ENCODE measurements around the gene OAF.
"Not testable (repeated sequence)": the region's sequence is repeated elsewhere in the genome, so short reads cannot be mapped to it uniquely, and the experiment has no call there.

OAF gene

DNA sequence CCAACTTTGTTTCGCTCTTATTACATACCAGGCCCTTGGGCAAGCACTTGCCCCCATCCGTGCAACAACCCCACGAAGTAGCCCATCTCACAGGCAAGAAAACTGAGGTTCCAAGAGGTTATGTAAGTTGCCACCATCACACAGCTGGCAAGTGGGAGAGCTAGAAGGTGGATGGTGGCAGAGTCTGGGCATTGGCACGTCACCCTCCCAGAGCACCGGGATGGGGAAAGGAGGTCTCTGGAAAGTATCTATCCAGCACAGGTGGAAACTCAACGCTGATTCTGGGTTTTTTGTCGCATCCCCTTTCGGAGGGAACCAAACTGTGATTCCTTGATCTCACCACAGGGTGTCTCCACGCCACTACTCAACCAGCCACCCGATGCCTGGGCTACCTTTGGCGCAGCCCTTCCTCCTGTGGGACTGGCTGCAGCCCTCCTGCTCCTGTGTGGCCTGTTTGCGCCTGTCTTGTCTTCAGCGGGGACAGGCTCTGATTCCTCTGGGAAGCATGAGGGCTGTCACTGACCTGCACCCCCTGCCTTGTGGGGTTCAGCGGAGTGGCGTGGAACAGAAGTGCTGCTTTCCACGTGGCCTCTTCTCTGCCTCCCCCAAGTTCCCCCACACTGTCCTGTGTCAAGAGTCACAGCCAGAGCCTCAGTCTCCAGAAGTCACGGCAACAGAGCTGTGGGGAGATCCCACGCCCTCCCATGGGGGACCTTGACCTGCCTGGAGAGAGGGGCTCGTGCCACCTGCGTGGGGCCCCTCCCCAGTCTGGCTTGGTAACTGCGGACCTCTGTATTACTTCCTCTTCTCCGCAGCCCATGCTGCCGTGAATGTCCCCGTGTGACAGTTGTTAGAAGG, 38.5 kb upstream of the OAF start:
- H3K27ac ChIP-seq: no peak overlapping the region
- no peak overlapping the region for H3K4me3 ChIP-seq
- TF ChIP-seq, protein P1, sequence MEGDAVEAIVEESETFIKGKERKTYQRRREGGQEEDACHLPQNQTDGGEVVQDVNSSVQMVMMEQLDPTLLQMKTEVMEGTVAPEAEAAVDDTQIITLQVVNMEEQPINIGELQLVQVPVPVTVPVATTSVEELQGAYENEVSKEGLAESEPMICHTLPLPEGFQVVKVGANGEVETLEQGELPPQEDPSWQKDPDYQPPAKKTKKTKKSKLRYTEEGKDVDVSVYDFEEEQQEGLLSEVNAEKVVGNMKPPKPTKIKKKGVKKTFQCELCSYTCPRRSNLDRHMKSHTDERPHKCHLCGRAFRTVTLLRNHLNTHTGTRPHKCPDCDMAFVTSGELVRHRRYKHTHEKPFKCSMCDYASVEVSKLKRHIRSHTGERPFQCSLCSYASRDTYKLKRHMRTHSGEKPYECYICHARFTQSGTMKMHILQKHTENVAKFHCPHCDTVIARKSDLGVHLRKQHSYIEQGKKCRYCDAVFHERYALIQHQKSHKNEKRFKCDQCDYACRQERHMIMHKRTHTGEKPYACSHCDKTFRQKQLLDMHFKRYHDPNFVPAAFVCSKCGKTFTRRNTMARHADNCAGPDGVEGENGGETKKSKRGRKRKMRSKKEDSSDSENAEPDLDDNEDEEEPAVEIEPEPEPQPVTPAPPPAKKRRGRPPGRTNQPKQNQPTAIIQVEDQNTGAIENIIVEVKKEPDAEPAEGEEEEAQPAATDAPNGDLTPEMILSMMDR (IDR thresholded peaks at IDR 0.05): peak; percentile 71
- peak; percentile 79 for DNase-seq (ENCODE audit: low spot score)

DNA sequence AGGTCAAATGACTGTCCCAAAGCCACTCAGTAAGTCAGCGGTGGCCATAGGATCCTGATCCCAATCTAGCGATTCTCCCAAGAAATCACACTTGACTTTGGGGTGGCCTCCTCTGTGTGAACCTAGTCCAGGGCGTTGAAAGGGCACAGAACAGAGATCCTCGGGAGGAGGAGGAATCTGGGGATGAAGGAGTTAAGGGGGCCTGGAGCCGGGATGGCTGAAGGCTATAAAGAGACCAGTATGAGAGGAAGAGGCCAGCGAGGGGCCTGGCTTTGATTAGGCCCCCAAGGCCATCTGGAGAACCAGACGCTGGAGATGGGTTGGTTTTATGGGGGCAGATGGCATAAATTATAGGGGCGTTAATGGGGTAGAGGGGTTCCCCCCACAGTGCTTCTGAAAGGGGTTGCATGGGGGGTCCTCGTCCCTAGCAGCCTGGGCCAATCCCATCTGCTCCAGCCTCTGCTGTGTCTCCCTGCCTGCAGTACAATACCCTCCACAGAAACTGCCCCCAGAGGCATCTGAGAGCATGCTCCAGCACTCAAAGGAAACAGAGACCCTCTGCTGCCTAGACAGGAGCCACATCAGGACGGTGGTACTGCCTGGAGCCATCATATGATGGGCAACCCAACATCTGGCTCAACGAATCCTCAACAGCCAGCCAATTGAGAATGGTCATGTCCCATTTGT, 37.7 kb upstream of the OAF start:
- peak; percentile 53 for DNase-seq (ENCODE audit: low spot score)
- TF ChIP-seq, protein P1 (IDR thresholded peaks at IDR 0.05): no peak

DNA sequence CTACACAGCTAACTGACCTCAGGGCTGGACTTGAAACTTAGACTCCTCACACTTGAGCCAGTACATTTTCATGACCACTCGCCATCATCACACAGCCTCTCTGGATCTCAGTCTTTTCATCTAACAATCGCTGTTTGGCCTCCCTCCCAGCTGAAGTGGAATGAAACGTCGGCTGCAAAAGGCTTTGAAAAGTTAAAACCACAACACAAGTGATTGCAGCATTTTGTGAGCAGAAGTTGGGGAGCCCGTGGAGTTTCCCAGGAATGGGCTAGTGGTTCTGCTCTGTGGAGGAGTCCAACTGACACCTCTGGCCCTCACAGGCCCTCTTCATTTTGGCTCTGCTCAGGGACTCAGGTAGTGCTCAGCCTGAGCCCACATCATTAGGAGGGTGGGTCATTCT, 37.0 kb upstream of the OAF start:
- TF ChIP-seq, protein P1 (IDR thresholded peaks at IDR 0.05): no peak
- Histone ChIP-seq H3K4me3 (no peak overlapping the region), H3K27ac (no peak overlapping the region)
- DNase-seq (ENCODE audit: low spot score): peak; percentile 45

More for the DNA sequence above, 37.7 kb upstream of the OAF start:
- H3K4me3 ChIP-seq: no peak overlapping the region
- H3K27ac ChIP-seq: no peak overlapping the region

DNA sequence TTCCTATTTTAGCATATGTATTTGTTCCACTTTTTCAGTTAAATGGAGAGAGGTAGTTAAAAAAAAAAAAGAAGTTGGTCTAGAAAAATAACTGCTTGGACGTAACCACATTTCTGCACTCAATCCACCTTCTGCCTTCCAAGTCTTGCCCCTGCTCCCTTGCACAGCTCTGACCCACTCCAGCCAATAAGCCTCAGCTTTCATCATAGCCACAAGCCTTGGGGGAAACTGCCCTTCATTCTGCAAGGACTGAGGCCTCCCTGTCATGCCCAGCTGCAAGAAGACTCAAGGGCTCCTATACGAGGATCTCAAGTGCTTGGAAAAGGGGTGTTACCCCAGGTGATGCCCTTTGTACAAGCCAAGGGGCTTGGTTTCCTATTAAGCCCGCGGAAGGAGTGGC, 36.0 kb upstream of the OAF start:
- no peak overlapping the region for H3K27ac ChIP-seq
- TF ChIP-seq, protein P1 (IDR thresholded peaks at IDR 0.05): no peak
- DNase-seq (ENCODE audit: low spot score): peak; percentile 26
- H3K4me3 ChIP-seq: no peak overlapping the region

GRCh38 chr11:120178561-120179056, 32.2 kb upstream of the OAF start:
- no peak overlapping the region for H3K4me3 ChIP-seq
- TF ChIP-seq, protein P1 (IDR thresholded peaks at IDR 0.05): no peak
- DNase-seq (ENCODE audit: low spot score): peak; percentile 47
- H3K27ac ChIP-seq: peak overlapping the region in 1 of 2 donors; percentile 61

- TF ChIP-seq, protein P1 (IDR thresholded peaks at IDR 0.05): no peak
- peak; percentile 68 for DNase-seq (ENCODE audit: low spot score)
- H3K27ac ChIP-seq: peak overlapping the region in 1 of 2 donors; percentile 61
- H3K4me3 ChIP-seq: no peak overlapping the region
These were observed 31.7 kb upstream of the OAF start for GRCh38 chr11:120179057-120179672.

DNA sequence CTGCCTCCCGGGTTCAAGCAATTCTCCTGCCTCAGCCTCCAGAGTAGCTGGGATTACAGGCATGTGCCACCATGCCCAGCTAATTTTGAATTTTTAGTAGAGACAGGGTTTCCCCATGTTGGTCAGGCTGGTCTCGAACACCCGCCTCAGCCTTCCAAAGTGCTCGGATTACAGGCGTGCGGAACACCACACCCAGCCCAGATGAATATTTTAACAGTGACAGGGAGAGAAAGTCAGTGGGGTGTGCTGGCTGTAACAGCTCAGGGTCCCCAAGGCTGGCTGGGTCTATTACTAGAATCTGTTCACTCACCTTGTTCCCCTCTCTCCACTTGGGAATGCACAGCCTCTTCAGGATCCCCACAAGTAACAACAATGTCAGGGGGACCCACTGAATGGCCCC, 30.8 kb upstream of the OAF start:
- peak overlapping the region in 1 of 2 donors; percentile 66 for H3K27ac ChIP-seq
- DNase-seq (ENCODE audit: low spot score); H3K4me3 ChIP-seq: not testable (repeated sequence)

Data from coronary artery (tissue), 2 donors.